ENCODE measurements around the gene MFRP.

MFRP gene

DNA sequence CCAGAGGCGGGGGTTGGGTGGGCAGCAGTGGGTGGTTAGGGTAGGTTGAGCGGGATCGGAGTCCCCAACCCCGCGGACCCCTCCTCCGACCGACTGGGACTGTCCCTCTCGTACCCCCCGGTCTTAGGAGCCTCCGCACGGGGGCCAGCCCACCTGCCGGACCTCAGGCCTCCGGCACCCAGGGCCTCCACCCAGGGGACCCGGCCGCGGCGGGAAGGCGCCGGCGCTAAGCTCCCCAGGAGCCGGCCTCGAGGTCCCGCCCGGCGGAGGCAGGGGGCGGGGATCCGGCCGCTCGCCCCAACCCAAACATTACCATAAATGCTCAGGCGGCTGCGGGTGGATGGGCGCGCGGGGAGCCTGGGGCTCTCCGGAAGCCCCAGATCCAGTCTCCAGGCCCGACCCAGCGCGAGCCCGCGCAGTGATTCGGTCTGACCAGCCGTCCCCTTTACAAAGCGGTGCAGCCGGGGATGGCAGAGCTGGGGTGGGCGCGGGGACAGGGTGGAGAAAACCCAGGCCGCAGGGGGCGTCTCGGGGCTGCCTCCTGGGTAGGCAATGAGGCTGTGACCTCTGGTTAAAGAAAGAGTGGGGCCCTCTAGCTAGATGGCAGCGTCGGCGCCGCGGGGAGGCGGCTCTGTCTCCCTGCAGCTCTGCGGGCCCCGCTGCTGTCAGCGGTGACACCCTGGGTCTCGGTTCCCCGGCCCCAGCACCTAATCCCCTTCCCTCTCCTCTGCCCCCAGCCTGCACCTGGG, 25.6 kb downstream of the MFRP start (continued):
- no peak for TF ChIP-seq ZBTB21 (tag by site-specific recombination; IDR thresholded peaks at IDR 0.05)
- TF ChIP-seq ZNF544 (tag by site-specific recombination; IDR thresholded peaks at IDR 0.05): no peak

DNA sequence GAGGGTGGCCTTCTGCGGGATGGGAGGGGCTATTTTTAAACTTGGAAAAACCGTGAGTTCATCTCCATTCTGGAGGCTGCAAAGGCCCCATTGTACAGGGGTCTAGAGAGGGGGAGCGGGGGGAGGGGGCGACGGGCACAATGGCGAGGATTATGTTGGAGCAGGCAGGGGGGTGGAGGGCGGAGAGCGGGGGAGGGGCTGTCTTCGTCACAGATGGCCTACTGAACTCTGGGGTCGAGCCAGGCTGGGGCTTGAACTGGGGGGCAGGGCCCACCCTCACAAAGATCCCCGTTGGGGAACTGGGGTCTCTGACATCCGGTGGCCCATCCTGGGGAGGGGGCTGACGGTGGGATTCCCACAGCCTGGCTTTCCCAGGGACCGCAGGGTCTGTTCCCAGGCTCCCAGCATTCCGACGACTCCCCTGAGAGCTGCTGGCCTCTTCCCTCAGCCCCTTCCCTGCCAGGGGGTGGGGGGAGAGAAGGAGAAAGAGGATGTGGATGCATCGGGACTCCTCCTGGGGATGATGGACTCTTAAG, 26.2 kb downstream of the MFRP start:
- ChIA-PET CTCF (interaction anchor here (1.3 to 15.8 kb wide), 6 partner anchors 13 to 154 kb away, joined by 9 to 151 read pairs (median 20); partner anchors contain the start of genes C1QTNF5 and RNF26), POLR2A (interaction anchor here (1.3 kb wide), 1 partner anchor 12 kb away, joined by 4 read pairs; no protein-coding TSS in a partner anchor)
- no peaks in the 10 kb centered on the region for H3K9me3 ChIP-seq (ENCODE audit: control insufficient read depth, insufficient read depth, low read depth, low read length)
- no peaks in the 10 kb centered on the region for H3K36me3 ChIP-seq (ENCODE audit: control insufficient read depth in 2 of 2, insufficient read depth in 1 of 2, low read length in 2 of 2)
- no peak overlapping the region for H3K4me3 ChIP-seq (ENCODE audit: low read depth, low read length)
- peak overlapping the region; percentile 57; the same call in 1 of the 2 replicates for H3K27ac ChIP-seq (ENCODE audit: extremely low read depth, low read depth, low read length)
- no peaks in the 10 kb centered on the region; the same call in 1 of the 2 replicates for H3K4me1 ChIP-seq (ENCODE audit: control insufficient read depth, insufficient read depth, low read length)
- TF ChIP-seq, protein P1, sequence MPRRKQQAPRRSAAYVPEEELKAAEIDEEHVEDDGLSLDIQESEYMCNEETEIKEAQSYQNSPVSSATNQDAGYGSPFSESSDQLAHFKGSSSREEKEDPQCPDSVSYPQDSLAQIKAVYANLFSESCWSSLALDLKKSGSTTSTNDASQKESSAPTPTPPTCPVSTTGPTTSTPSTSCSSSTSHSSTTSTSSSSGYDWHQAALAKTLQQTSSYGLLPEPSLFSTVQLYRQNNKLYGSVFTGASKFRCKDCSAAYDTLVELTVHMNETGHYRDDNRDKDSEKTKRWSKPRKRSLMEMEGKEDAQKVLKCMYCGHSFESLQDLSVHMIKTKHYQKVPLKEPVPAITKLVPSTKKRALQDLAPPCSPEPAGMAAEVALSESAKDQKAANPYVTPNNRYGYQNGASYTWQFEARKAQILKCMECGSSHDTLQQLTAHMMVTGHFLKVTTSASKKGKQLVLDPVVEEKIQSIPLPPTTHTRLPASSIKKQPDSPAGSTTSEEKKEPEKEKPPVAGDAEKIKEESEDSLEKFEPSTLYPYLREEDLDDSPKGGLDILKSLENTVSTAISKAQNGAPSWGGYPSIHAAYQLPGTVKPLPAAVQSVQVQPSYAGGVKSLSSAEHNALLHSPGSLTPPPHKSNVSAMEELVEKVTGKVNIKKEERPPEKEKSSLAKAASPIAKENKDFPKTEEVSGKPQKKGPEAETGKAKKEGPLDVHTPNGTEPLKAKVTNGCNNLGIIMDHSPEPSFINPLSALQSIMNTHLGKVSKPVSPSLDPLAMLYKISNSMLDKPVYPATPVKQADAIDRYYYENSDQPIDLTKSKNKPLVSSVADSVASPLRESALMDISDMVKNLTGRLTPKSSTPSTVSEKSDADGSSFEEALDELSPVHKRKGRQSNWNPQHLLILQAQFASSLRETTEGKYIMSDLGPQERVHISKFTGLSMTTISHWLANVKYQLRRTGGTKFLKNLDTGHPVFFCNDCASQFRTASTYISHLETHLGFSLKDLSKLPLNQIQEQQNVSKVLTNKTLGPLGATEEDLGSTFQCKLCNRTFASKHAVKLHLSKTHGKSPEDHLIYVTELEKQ (tag by site-specific recombination; IDR thresholded peaks at IDR 0.05; ENCODE audit: borderline replicate concordance): no peak
- TF ChIP-seq, protein P2, sequence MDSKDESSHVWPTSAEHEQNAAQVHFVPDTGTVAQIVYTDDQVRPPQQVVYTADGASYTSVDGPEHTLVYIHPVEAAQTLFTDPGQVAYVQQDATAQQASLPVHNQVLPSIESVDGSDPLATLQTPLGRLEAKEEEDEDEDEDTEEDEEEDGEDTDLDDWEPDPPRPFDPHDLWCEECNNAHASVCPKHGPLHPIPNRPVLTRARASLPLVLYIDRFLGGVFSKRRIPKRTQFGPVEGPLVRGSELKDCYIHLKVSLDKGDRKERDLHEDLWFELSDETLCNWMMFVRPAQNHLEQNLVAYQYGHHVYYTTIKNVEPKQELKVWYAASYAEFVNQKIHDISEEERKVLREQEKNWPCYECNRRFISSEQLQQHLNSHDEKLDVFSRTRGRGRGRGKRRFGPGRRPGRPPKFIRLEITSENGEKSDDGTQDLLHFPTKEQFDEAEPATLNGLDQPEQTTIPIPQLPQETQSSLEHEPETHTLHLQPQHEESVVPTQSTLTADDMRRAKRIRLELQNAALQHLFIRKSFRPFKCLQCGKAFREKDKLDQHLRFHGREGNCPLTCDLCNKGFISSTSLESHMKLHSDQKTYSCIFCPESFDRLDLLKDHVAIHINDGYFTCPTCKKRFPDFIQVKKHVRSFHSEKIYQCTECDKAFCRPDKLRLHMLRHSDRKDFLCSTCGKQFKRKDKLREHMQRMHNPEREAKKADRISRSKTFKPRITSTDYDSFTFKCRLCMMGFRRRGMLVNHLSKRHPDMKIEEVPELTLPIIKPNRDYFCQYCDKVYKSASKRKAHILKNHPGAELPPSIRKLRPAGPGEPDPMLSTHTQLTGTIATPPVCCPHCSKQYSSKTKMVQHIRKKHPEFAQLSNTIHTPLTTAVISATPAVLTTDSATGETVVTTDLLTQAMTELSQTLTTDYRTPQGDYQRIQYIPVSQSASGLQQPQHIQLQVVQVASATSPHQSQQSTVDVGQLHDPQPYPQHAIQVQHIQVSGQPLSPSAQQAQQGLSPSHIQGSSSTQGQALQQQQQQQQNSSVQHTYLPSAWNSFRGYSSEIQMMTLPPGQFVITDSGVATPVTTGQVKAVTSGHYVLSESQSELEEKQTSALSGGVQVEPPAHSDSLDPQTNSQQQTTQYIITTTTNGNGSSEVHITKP (tag by site-specific recombination; IDR thresholded peaks at IDR 0.05): peak; percentile 22; the same call in 1 of the 2 replicates
- TF ChIP-seq, protein P3, sequence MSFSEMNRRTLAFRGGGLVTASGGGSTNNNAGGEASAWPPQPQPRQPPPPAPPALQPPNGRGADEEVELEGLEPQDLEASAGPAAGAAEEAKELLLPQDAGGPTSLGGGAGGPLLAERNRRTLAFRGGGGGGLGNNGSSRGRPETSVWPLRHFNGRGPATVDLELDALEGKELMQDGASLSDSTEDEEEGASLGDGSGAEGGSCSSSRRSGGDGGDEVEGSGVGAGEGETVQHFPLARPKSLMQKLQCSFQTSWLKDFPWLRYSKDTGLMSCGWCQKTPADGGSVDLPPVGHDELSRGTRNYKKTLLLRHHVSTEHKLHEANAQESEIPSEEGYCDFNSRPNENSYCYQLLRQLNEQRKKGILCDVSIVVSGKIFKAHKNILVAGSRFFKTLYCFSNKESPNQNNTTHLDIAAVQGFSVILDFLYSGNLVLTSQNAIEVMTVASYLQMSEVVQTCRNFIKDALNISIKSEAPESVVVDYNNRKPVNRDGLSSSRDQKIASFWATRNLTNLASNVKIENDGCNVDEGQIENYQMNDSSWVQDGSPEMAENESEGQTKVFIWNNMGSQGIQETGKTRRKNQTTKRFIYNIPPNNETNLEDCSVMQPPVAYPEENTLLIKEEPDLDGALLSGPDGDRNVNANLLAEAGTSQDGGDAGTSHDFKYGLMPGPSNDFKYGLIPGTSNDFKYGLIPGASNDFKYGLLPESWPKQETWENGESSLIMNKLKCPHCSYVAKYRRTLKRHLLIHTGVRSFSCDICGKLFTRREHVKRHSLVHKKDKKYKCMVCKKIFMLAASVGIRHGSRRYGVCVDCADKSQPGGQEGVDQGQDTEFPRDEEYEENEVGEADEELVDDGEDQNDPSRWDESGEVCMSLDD (tag by site-specific recombination; IDR thresholded peaks at IDR 0.05): no peak
- TF ChIP-seq IKZF3 (tag by site-specific recombination; IDR thresholded peaks at IDR 0.05): peak; percentile 47; the same call in 1 of the 2 replicates
- no peak for TF ChIP-seq ZNF610 (tag by site-specific recombination; IDR thresholded peaks at IDR 0.05; ENCODE audit: borderline replicate concordance)
- TF ChIP-seq FEZF1 (tag by site-specific recombination; IDR thresholded peaks at IDR 0.05): peak; percentile 35; the same call in 1 of the 2 replicates
- no peak for TF ChIP-seq SCRT1 (tag by site-specific recombination; IDR thresholded peaks at IDR 0.05; ENCODE audit: borderline replicate concordance)
- TF ChIP-seq ZNF660 (tag by site-specific recombination; IDR thresholded peaks at IDR 0.05): no peak
- TF ChIP-seq YY2 (tag by site-specific recombination; IDR thresholded peaks at IDR 0.05): no peak
- no peak for TF ChIP-seq ZNF768 (tag by site-specific recombination; IDR thresholded peaks at IDR 0.05)
- TF ChIP-seq, protein P4, sequence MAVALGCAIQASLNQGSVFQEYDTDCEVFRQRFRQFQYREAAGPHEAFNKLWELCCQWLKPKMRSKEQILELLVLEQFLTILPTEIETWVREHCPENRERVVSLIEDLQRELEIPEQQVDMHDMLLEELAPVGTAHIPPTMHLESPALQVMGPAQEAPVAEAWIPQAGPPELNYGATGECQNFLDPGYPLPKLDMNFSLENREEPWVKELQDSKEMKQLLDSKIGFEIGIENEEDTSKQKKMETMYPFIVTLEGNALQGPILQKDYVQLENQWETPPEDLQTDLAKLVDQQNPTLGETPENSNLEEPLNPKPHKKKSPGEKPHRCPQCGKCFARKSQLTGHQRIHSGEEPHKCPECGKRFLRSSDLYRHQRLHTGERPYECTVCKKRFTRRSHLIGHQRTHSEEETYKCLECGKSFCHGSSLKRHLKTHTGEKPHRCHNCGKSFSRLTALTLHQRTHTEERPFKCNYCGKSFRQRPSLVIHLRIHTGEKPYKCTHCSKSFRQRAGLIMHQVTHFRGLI (tag by site-specific recombination; IDR thresholded peaks at IDR 0.05): no peak
- TF ChIP-seq, protein P5, sequence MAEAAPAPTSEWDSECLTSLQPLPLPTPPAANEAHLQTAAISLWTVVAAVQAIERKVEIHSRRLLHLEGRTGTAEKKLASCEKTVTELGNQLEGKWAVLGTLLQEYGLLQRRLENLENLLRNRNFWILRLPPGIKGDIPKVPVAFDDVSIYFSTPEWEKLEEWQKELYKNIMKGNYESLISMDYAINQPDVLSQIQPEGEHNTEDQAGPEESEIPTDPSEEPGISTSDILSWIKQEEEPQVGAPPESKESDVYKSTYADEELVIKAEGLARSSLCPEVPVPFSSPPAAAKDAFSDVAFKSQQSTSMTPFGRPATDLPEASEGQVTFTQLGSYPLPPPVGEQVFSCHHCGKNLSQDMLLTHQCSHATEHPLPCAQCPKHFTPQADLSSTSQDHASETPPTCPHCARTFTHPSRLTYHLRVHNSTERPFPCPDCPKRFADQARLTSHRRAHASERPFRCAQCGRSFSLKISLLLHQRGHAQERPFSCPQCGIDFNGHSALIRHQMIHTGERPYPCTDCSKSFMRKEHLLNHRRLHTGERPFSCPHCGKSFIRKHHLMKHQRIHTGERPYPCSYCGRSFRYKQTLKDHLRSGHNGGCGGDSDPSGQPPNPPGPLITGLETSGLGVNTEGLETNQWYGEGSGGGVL (tag by site-specific recombination; IDR thresholded peaks at IDR 0.05): no peak
- TF ChIP-seq, protein P6, sequence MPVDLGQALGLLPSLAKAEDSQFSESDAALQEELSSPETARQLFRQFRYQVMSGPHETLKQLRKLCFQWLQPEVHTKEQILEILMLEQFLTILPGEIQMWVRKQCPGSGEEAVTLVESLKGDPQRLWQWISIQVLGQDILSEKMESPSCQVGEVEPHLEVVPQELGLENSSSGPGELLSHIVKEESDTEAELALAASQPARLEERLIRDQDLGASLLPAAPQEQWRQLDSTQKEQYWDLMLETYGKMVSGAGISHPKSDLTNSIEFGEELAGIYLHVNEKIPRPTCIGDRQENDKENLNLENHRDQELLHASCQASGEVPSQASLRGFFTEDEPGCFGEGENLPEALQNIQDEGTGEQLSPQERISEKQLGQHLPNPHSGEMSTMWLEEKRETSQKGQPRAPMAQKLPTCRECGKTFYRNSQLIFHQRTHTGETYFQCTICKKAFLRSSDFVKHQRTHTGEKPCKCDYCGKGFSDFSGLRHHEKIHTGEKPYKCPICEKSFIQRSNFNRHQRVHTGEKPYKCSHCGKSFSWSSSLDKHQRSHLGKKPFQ (tag by site-specific recombination; IDR thresholded peaks at IDR 0.05): no peak
- TF ChIP-seq ZSCAN30 (tag by site-specific recombination; IDR thresholded peaks at IDR 0.05): no peak
- TF ChIP-seq, protein P7, sequence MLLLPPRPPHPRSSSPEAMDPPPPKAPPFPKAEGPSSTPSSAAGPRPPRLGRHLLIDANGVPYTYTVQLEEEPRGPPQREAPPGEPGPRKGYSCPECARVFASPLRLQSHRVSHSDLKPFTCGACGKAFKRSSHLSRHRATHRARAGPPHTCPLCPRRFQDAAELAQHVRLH (tag by site-specific recombination; IDR thresholded peaks at IDR 0.05): no peak
- no peak for TF ChIP-seq ZNF585B (tag by site-specific recombination; IDR thresholded peaks at IDR 0.05)

All from HEK293 (cell line).